Esophagus squamous epithelium (tissue), 5 donors: ENCODE results near the gene ADGRD1. TPM values are rescaled to one million over a fixed set of nuclear protein-coding genes. Genes with fewer than 3 reads are reported as not detected.

Experiments used
- DNase-seq: peaks from one replicate; lab custom pipeline; 2025; lab: John Stamatoyannopoulos, UW
- H3K27ac ChIP-seq, 4 donors: fragments of 200-600 bp; sonication (generic); one replicate each; pipeline ENCODE4 v1.5.1; 2016 to 2019; ENCODE audit warnings: mild to moderate bottlenecking in 1 of 4
- H3K27me3 ChIP-seq, 4 donors: fragments of 200-600 bp; sonication (generic); 1 replicate in 3 of 4; 2 replicates in 1 of 4; pipeline versions ENCODE4 v1.5.1 to v1.6.0; 2017 to 2021; ENCODE audit warnings: antibody characterized with exemption in 1 of 4
- H3K36me3 ChIP-seq, 3 donors: fragments of 200-600 bp; sonication (generic); one replicate each; pipeline ENCODE4 v1.5.1; 2016 to 2019
- H3K4me1 ChIP-seq, 3 donors: fragments of 200-600 bp; sonication (generic); one replicate each; pipeline ENCODE4 v1.5.1; 2017 to 2019
- H3K4me3 ChIP-seq, 4 donors: fragments of 200-600 bp; sonication (generic); 1 replicate in 3 of 4; 2 replicates in 1 of 4; pipeline ENCODE4 v1.5.1; 2016 to 2019; ENCODE audit warnings: mild to moderate bottlenecking in 2 of 4, moderate library complexity in 1 of 4
- H3K9me3 ChIP-seq, 3 donors: fragments of 200-600 bp; sonication (generic); one replicate each; pipeline ENCODE4 v1.5.1; 2016 to 2019
- POLR2A ChIP-seq, 4 donors: fragments of 450-650 bp; IDR thresholded peaks; one replicate each; pipeline ENCODE4 v1.6.1; 2017; ENCODE audit warnings: antibody characterized with exemption in 4 of 4, mild to moderate bottlenecking in 4 of 4, moderate library complexity in 3 of 4
- WGBS, 2 donors: methylation state at CpG; one replicate each; pipeline ENCODE4 v1.1.5; 2018; 5-methylcytosine and 5-hydroxymethylcytosine counted together
- intact Hi-C: fragments of 100-400 bp; cut with DNase I; formaldehyde crosslinking; loops from one replicate; pipeline ENCODE4 v1.15.0; 2022
- total RNA-seq, 4 donors: library from RNA; depleted of rRNA; stranded (reverse); fragments of >200 nt; gene quantifications; one replicate each; pipeline ENCODE4 v1.1.0, GENCODE V29; 2016
- TF ChIP-seq, protein P1 (sequence below), 6 experiments: fragments of 450-650 bp in 4 of 6; fragments of 200-600 bp in 2 of 6; sonication (generic) in 2 of 6; IDR thresholded peaks; one replicate each; pipeline ENCODE4 v1.5.1; 2016 to 2019; ENCODE audit warnings: antibody characterized with exemption in 6 of 6, mild to moderate bottlenecking in 4 of 6, moderate library complexity in 4 of 6
- donor health status: DM: yes; HTN: yes; CAD: no.

Gene ADGRD1
- total RNA-seq, 4 donors from 2014 or later, result 2.2 to 28.2 (median 8.8) TPM

DNA sequence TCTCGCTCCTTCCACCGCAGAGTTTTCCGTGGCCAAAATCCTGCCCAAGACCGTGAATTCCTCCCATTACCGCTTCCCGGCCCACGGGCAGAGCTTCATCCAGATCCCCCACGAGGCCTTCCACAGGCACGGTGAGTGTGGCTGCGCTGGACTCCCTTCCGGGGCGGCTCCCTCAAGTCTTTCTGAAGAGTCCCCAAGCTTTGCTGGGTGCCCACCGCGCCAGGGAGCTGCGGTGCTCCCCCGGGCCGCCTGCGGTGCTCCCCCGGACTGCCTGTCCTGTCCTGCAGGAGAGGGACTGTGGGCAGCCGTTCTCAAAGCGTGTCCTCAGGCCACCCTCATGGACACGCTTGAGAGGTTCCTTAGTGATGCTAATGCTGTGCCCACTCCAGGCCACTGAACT, 50.5 kb downstream of the ADGRD1 start:
- Histone ChIP-seq H3K36me3 (no peaks in the 10 kb centered on the region), H3K4me1 (peaks cover 0 to 12% (median 0%) of the 10 kb centered on the region in 3 donors), H3K27ac (no peak overlapping the region), H3K9me3 (no peaks in the 10 kb centered on the region), H3K4me3 (no peak overlapping the region), H3K27me3 (peaks cover 0 to 14% (median 0%) of the 10 kb centered on the region in 4 donors)
- intact Hi-C loops, result no loop called here
- TF ChIP-seq POLR2A (IDR thresholded peaks at IDR 0.05), result no peak
- TF ChIP-seq, protein P1, sequence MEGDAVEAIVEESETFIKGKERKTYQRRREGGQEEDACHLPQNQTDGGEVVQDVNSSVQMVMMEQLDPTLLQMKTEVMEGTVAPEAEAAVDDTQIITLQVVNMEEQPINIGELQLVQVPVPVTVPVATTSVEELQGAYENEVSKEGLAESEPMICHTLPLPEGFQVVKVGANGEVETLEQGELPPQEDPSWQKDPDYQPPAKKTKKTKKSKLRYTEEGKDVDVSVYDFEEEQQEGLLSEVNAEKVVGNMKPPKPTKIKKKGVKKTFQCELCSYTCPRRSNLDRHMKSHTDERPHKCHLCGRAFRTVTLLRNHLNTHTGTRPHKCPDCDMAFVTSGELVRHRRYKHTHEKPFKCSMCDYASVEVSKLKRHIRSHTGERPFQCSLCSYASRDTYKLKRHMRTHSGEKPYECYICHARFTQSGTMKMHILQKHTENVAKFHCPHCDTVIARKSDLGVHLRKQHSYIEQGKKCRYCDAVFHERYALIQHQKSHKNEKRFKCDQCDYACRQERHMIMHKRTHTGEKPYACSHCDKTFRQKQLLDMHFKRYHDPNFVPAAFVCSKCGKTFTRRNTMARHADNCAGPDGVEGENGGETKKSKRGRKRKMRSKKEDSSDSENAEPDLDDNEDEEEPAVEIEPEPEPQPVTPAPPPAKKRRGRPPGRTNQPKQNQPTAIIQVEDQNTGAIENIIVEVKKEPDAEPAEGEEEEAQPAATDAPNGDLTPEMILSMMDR (IDR thresholded peaks at IDR 0.05), result no peak
- no peak for DNase-seq
- 81 to 94% methylated on average over 6 to 12 of the region's 22 CpGs for WGBS, 2 donors

GRCh38 chr12:131005161-131006035, 51.7 kb downstream of the ADGRD1 start:
- TF ChIP-seq POLR2A (IDR thresholded peaks at IDR 0.05), result no peak
- TF ChIP-seq, protein P1 (IDR thresholded peaks at IDR 0.05), result no peak
- H3K27ac ChIP-seq, result no peak overlapping the region
- DNase-seq, result no peak
- 60 to 83% methylated on average over 4 to 10 of the region's 18 CpGs for WGBS, 2 donors
- H3K4me1 ChIP-seq, result peaks cover 0 to 12% (median 0%) of the 10 kb centered on the region in 3 donors
- H3K4me3 ChIP-seq, result no peak overlapping the region
- peaks cover 0 to 14% (median 0%) of the 10 kb centered on the region in 4 donors for H3K27me3 ChIP-seq
- H3K36me3 ChIP-seq, result no peaks in the 10 kb centered on the region
- H3K9me3 ChIP-seq, result no peaks in the 10 kb centered on the region
- intact Hi-C loops, result no loop called here

DNA sequence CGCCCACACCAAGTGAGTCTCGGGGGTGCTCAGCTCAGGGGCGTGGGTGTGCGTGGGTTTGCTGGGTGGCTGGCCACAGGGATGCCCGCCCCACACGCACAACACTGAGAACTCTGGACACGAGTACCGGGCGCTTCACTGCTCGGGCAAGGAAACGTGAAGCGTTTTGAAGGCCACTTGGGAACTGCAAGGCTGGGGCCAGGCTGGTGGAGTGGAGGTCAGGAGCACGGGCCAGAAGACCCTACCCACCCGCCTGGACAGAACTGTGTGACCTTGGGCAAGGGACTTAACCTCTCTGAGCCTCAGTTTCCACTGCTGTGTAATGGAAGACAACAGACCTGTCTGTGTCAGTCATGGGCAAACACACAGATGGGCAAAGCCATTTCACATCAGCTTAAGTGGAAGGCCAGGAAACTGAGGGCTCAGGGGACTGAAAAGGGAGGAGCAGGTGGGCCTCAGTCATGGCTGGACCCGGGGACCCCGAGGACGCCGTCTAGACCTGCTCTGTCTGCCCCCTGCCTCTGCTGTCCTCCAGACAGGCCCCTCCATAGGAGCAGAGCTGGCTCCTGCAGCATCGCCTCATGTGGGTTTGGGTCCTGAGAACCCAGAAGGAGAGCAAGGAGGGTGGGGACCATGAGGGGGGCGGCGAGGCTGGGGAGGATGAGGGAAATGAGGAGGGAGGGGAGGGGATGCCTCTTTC, 52.5 kb downstream of the ADGRD1 start:
- 47 to 85% methylated on average over 5 to 15 of the region's 21 CpGs for WGBS, 2 donors
- Histone ChIP-seq H3K4me3 (no peak overlapping the region), H3K27ac (no peak overlapping the region), H3K9me3 (no peaks in the 10 kb centered on the region), H3K4me1 (peaks cover 0 to 12% (median 0%) of the 10 kb centered on the region in 3 donors), H3K36me3 (no peaks in the 10 kb centered on the region), H3K27me3 (peaks cover 0 to 14% (median 0%) of the 10 kb centered on the region in 4 donors)
- DNase-seq, result no peak
- TF ChIP-seq POLR2A (IDR thresholded peaks at IDR 0.05), result no peak
- TF ChIP-seq, protein P1 (IDR thresholded peaks at IDR 0.05), result no peak
- intact Hi-C loops, result no loop called here

- Histone ChIP-seq H3K27ac (peak overlapping the region in 1 of 4 donors; percentile 29), H3K9me3 (no peaks in the 10 kb centered on the region), H3K4me3 (no peak overlapping the region), H3K4me1 (peaks cover 0 to 12% (median 0%) of the 10 kb centered on the region in 3 donors), H3K36me3 (no peaks in the 10 kb centered on the region), H3K27me3 (peaks cover 0 to 14% (median 0%) of the 10 kb centered on the region in 4 donors)
- no peak for DNase-seq
- intact Hi-C loops, result no loop called here
- TF ChIP-seq POLR2A (IDR thresholded peaks at IDR 0.05), result no peak
- TF ChIP-seq, protein P1 (IDR thresholded peaks at IDR 0.05), result no peak
- WGBS, 2 donors, result 54 to 69% methylated on average over 12 to 14 of the region's 20 CpGs
Measured at GRCh38 chr12:131007031-131007739, 53.5 kb downstream of the ADGRD1 start.
